OCI-LY7 (cell line): ENCODE measurements around the gene CNTNAP5. TPM values are rescaled to one million over a fixed set of nuclear protein-coding genes. Genes with fewer than 3 reads are reported as not detected.

Experiments used
- BruUV-seq: library from RNA; stranded (reverse); fragments of 400-500 nt; replicated peaks from 2 replicates; lab custom pipeline; 2021; lab: Mats Ljungman, UMichigan
- CTCF ChIA-PET: fragments of 300-600 bp; sonication (Branson Sonifier 250); formaldehyde crosslinking; loops from one replicate; lab custom pipeline; 2022; ENCODE audit warnings: antibody characterized with exemption; ENCODE audit not compliant: unreplicated experiment; lab: Charles Lee
- POLR2A ChIA-PET: fragments of 300-600 bp; sonication (Branson Sonifier 250); formaldehyde crosslinking; loops from one replicate; lab custom pipeline; 2022; ENCODE audit warnings: antibody characterized with exemption; lab: Charles Lee
- DNase-seq: peaks from one replicate; pipeline ENCODE4 v3.0.0-alpha.2; 2015; ENCODE audit warnings: low spot score
- H2AFZ ChIP-seq: fragments of 200-600 bp; sonication (generic), shearing (Covaris generic); 2 replicates; pipeline ENCODE4 v1.6.1; 2014; ENCODE audit warnings: mild to moderate bottlenecking, antibody characterized with exemption, low read length, moderate library complexity
- H3K27ac ChIP-seq: fragments of 200-600 bp; sonication (generic); 2 replicates; pipeline ENCODE4 v1.5.1; 2014; ENCODE audit warnings: mixed run types, low read depth, mild to moderate bottlenecking, moderate library complexity, low read length, inconsistent platforms; ENCODE audit not compliant: poor library complexity, severe bottlenecking
- H3K36me3 ChIP-seq: fragments of 200-600 bp; sonication (generic); 2 replicates; pipeline ENCODE4 v1.6.1; 2014; ENCODE audit warnings: mild to moderate bottlenecking, antibody characterized with exemption, low read length, moderate library complexity, mixed read lengths; ENCODE audit not compliant: insufficient read depth
- H3K4me1 ChIP-seq: fragments of 200-600 bp; sonication (generic); 2 replicates; pipeline ENCODE4 v1.5.1; 2014; ENCODE audit warnings: mild to moderate bottlenecking, low read length; ENCODE audit not compliant: insufficient read depth, poor library complexity, severe bottlenecking
- H3K4me2 ChIP-seq: fragments of 200-600 bp; sonication (generic); 2 replicates; pipeline ENCODE4 v1.6.1; 2014; ENCODE audit warnings: mild to moderate bottlenecking, low read length
- H3K4me3 ChIP-seq: fragments of 200-600 bp; sonication (generic); 2 replicates; pipeline ENCODE4 v1.5.1; 2014; ENCODE audit warnings: mild to moderate bottlenecking, low read depth, low read length; ENCODE audit not compliant: poor library complexity, severe bottlenecking
- H3K79me2 ChIP-seq: fragments of 200-600 bp; sonication (generic); 2 replicates; pipeline ENCODE4 v1.6.1; 2016; ENCODE audit warnings: low read depth, mild to moderate bottlenecking, low read length, moderate library complexity, mixed read lengths; ENCODE audit not compliant: insufficient read depth
- H3K9me2 ChIP-seq: fragments of 200-600 bp; sonication (generic); 2 replicates; pipeline ENCODE4 v1.6.1; 2016; ENCODE audit warnings: mild to moderate bottlenecking, low read length, mixed read lengths; ENCODE audit not compliant: insufficient read depth
- H3K9me3 ChIP-seq: fragments of 200-600 bp; sonication (generic); 2 replicates; pipeline ENCODE4 v1.6.1; 2014; ENCODE audit warnings: mild to moderate bottlenecking, mixed run types, low read length, mixed read lengths
- H4K20me1 ChIP-seq: fragments of 200-600 bp; sonication (generic); 2 replicates; pipeline ENCODE4 v1.6.1; 2014; ENCODE audit warnings: mild to moderate bottlenecking, antibody characterized with exemption, low read length, moderate library complexity, mixed read lengths; ENCODE audit not compliant: insufficient read depth
- CTCF ChIP-seq: fragments of 200-600 bp; sonication (generic); conservative IDR thresholded peaks from 2 replicates; pipeline ENCODE4 v1.5.1; 2014; ENCODE audit warnings: mild to moderate bottlenecking, antibody characterized with exemption, low read length, moderate library complexity, mixed read lengths
- EZH2phosphoT487 ChIP-seq: fragments of 200-600 bp; sonication (generic); IDR thresholded peaks from 2 replicates; pipeline ENCODE4 v1.6.1; 2018; ENCODE audit warnings: low read depth, borderline replicate concordance, mild to moderate bottlenecking, mixed run types, antibody characterized with exemption, low read length, moderate library complexity, mixed read lengths
- intact Hi-C: fragments of 100-400 bp; cut with micrococcal nuclease; formaldehyde crosslinking; loops from one replicate; pipeline ENCODE4 v1.10.0; 2022; ENCODE audit not compliant: unreplicated experiment
- total RNA-seq, 2 experiments: library from RNA; depleted of rRNA in 1 of 2; stranded (reverse); fragments of >200 nt in 1 of 2; shearing (Covaris generic) in 1 of 2; gene quantifications; 2 replicates each; pipeline ENCODE4 v1.2.3, GENCODE V29; 2014 to 2022

The CNTNAP5 gene
- total RNA-seq, 2 experiments from 2014 or later = not detected

- intact Hi-C loops = no loop called here
- no peak overlapping the region for H3K4me3 ChIP-seq
- ChIA-PET CTCF (no interaction called here), POLR2A (no interaction called here)
- H3K79me2 ChIP-seq = no peaks in the 10 kb centered on the region
- no peak overlapping the region for H2AFZ ChIP-seq
- H4K20me1 ChIP-seq = no peaks in the 10 kb centered on the region
- H3K4me2 ChIP-seq = no peak overlapping the region
- TF ChIP-seq EZH2phosphoT487 = no peak
- no peak for TF ChIP-seq CTCF
- no peak overlapping the region for H3K27ac ChIP-seq
- H3K9me2 ChIP-seq = no peaks in the 10 kb centered on the region
- no peak for DNase-seq
- BruUV-seq = no TSS peak
- H3K9me3 ChIP-seq = no peaks in the 10 kb centered on the region
- H3K4me1 ChIP-seq = no peaks in the 10 kb centered on the region
- H3K36me3 ChIP-seq = no peaks in the 10 kb centered on the region
Observed at GRCh38 chr2:124080281-124081153, 55.4 kb downstream of the CNTNAP5 start.

- no peak overlapping the region for H3K4me3 ChIP-seq
- POLR2A ChIA-PET = no interaction called here
- no peaks in the 10 kb centered on the region for H3K79me2 ChIP-seq
- H4K20me1 ChIP-seq = no peaks in the 10 kb centered on the region
- DNase-seq = no peak
- CTCF ChIA-PET = no interaction called here
- intact Hi-C loops = no loop called here
- no peaks in the 10 kb centered on the region for H3K9me2 ChIP-seq
- H3K36me3 ChIP-seq = no peaks in the 10 kb centered on the region
- H3K4me2 ChIP-seq = no peak overlapping the region
- TF ChIP-seq EZH2phosphoT487 (no peak), CTCF (no peak)
- no peak overlapping the region for H3K27ac ChIP-seq
- no peak overlapping the region for H2AFZ ChIP-seq
- H3K9me3 ChIP-seq = no peaks in the 10 kb centered on the region
- H3K4me1 ChIP-seq = no peaks in the 10 kb centered on the region
- BruUV-seq = no TSS peak
Observed at GRCh38 chr2:124081154-124081716, 56.1 kb downstream of the CNTNAP5 start.

- TF ChIP-seq CTCF = no peak
- TF ChIP-seq EZH2phosphoT487 = no peak
- no peak overlapping the region for H3K4me3 ChIP-seq
- no peak for DNase-seq
- H2AFZ ChIP-seq = no peak overlapping the region
- H4K20me1 ChIP-seq = no peaks in the 10 kb centered on the region
- no peaks in the 10 kb centered on the region for H3K9me2 ChIP-seq
- no peaks in the 10 kb centered on the region for H3K9me3 ChIP-seq
- H3K4me2 ChIP-seq = no peak overlapping the region
- H3K4me1 ChIP-seq = no peaks in the 10 kb centered on the region
- intact Hi-C loops = no loop called here
- ChIA-PET CTCF (no interaction called here), POLR2A (no interaction called here)
- no TSS peak for BruUV-seq
- H3K36me3 ChIP-seq = no peaks in the 10 kb centered on the region
- no peaks in the 10 kb centered on the region for H3K79me2 ChIP-seq
- no peak overlapping the region for H3K27ac ChIP-seq
Observed at GRCh38 chr2:124088616-124089015, 63.5 kb downstream of the CNTNAP5 start.
